Measurements from ENCODE around the gene CACNA1A.

CACNA1A gene

GRCh38 chr19:13353625-13354024 lies 152.7 kb downstream of the CACNA1A start:
- no peak for DNase-seq (ENCODE audit: extremely low read depth, low read depth)
- no peak for TF ChIP-seq CTCF (IDR thresholded peaks at IDR 0.05; ENCODE audit: low read depth, low read length)

GRCh38 chr19:13350759-13351158 lies 155.5 kb downstream of the CACNA1A start:
- DNase-seq (ENCODE audit: extremely low read depth, low read depth) = no peak

GRCh38 chr19:13350072-13350471 lies 156.2 kb downstream of the CACNA1A start:
- no peak for DNase-seq (ENCODE audit: extremely low read depth, low read depth)
- no peak for TF ChIP-seq CTCF (IDR thresholded peaks at IDR 0.05; ENCODE audit: low read depth, low read length)

More at GRCh38 chr19:13350759-13351158, 155.5 kb downstream of the CACNA1A start:
- no peak for TF ChIP-seq CTCF (IDR thresholded peaks at IDR 0.05; ENCODE audit: low read depth, low read length)

GRCh38 chr19:13347367-13347766 lies 158.9 kb downstream of the CACNA1A start:
- no peak for TF ChIP-seq CTCF (IDR thresholded peaks at IDR 0.05; ENCODE audit: low read depth, low read length)
- no peak for DNase-seq (ENCODE audit: extremely low read depth, low read depth)

GRCh38 chr19:13343514-13343913 lies 162.8 kb downstream of the CACNA1A start:
- TF ChIP-seq CTCF (IDR thresholded peaks at IDR 0.05; ENCODE audit: low read depth, low read length) = no peak
- no peak for DNase-seq (ENCODE audit: extremely low read depth, low read depth)

- DNase-seq (ENCODE audit: extremely low read depth, low read depth) = no peak
Observed at GRCh38 chr19:13342672-13343071, 163.6 kb downstream of the CACNA1A start.

GRCh38 chr19:13339869-13340268 lies 166.4 kb downstream of the CACNA1A start:
- no peak for TF ChIP-seq CTCF (IDR thresholded peaks at IDR 0.05; ENCODE audit: low read depth, low read length)
- DNase-seq (ENCODE audit: extremely low read depth, low read depth) = no peak

More at GRCh38 chr19:13342672-13343071, 163.6 kb downstream of the CACNA1A start:
- no peak for TF ChIP-seq CTCF (IDR thresholded peaks at IDR 0.05; ENCODE audit: low read depth, low read length)

All from AG09319 (cell line).